Breast epithelium (tissue), 4 donors: ENCODE data around the gene KCNK4. TPM values are rescaled to one million over a fixed set of nuclear protein-coding genes. Genes with fewer than 3 reads are reported as not detected.

Experiments
- DNase-seq, 2 donors: peaks; one replicate each; pipeline ENCODE4 v3.0.0-alpha.2; 2019; ENCODE audit warnings: low spot score in 2 of 2
- H3K27ac ChIP-seq, 2 donors: fragments of 200-600 bp; sonication (generic) in 1 of 2; one replicate each; pipeline ENCODE4 v1.5.1; 2016 to 2019; ENCODE audit warnings: mild to moderate bottlenecking in 1 of 2
- H3K27me3 ChIP-seq, 2 donors: fragments of 200-600 bp; sonication (generic) in 1 of 2; one replicate each; pipeline versions ENCODE4 v1.5.1 to v1.6.0; 2017 to 2019; ENCODE audit warnings: control low read depth in 1 of 2, mild to moderate bottlenecking in 1 of 2
- H3K36me3 ChIP-seq: fragments of 200-600 bp; one replicate; pipeline ENCODE4 v1.5.1; 2019
- H3K4me1 ChIP-seq, 2 donors: fragments of 200-600 bp; sonication (generic); one replicate each; pipeline ENCODE4 v1.5.1; 2016 to 2019; ENCODE audit warnings: control low read depth in 1 of 2
- H3K4me3 ChIP-seq, 3 donors: fragments of 200-600 bp; sonication (generic); 1 replicate in 2 of 3; 2 replicates in 1 of 3; pipeline ENCODE4 v1.5.1; 2016 to 2019; ENCODE audit warnings: mild to moderate bottlenecking in 3 of 3, moderate library complexity in 2 of 3
- H3K9me3 ChIP-seq, 2 donors: fragments of 200-600 bp; sonication (generic) in 1 of 2; one replicate each; pipeline ENCODE4 v1.5.1; 2016 to 2019; ENCODE audit warnings: control low read depth in 1 of 2
- CTCF ChIP-seq, 3 donors: fragments of 450-650 bp; IDR thresholded peaks; one replicate each; pipeline ENCODE4 v1.5.1; 2016 to 2017; ENCODE audit warnings: antibody characterized with exemption in 3 of 3, mild to moderate bottlenecking in 3 of 3, moderate library complexity in 3 of 3
- POLR2A ChIP-seq: fragments of 450-650 bp; IDR thresholded peaks from one replicate; pipeline ENCODE4 v1.6.1; 2016; ENCODE audit warnings: antibody characterized with exemption, mild to moderate bottlenecking, moderate library complexity
- POLR2AphosphoS5 ChIP-seq, 3 donors: sonication (generic); formaldehyde crosslinking; IDR thresholded peaks; one replicate each; pipeline ENCODE4 v1.6.1; 2017; ENCODE audit warnings: antibody characterized with exemption in 3 of 3
- intact Hi-C: fragments of 100-400 bp; cut with DNase I; formaldehyde crosslinking; loops from one replicate; pipeline ENCODE4 v1.15.1; 2023; ENCODE audit warnings: low total_unique reads
- total RNA-seq, 3 donors: library from RNA; depleted of rRNA; stranded (reverse); fragments of >200 nt; gene quantifications; one replicate each; pipeline ENCODE4 v1.1.0, GENCODE V29; 2016

The KCNK4 gene
- total RNA-seq, 3 donors from 2014 or later = 2.3 TPM; not detected in 2

DNA sequence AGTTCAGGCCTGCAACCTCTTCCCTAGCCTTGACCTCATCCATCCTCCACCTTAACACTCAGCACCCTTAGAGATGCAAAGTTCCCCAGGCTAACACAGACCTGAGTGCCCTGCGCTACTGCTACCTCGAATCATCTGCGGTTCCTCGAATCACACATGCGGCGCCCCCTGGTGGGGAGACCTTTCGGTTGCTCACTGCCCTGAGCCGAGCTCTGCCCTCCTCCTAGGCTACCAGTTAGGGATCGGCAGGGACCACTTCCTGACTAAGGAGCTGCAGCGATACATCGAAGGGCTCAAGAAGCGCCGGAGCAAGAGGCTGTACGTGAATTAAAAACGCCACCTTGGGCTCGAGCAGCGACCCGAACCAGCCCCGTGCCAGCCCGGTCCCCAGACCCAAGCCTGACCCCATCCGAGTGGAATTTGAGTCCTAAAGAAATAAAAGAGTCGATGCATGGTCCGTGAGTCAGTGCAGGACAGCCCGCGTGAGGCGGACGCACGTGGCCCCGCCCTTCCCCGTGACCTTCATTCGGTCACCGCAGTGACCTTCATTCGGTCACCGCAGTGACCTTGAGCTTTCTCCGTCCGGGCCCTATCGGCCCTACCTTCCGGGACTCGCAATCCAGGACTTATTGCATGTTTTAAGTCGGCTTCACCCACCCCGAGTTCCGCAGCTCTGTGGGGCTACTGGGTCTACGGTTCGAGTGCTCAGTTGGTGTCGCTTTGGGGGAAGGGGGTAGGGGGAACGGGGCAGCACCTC, 13.4 kb downstream of the KCNK4 start:
- peak; percentile 84 to 94 for DNase-seq
- TF ChIP-seq POLR2AphosphoS5 (IDR thresholded peaks at IDR 0.05) = peak in 2 of 3 donors; percentile 13 to 56
- no peak for TF ChIP-seq POLR2A
- peak; percentile 68 to 94 (median 89) for TF ChIP-seq CTCF (IDR thresholded peaks at IDR 0.05)
- intact Hi-C loops = no loop called here
- Histone ChIP-seq H3K27ac (peak overlapping the region; percentile 89 to 90), H3K9me3 (no peaks in the 10 kb centered on the region), H3K4me3 (peak overlapping the region; percentile 62 to 75 (median 69)), H3K36me3 (no peaks in the 10 kb centered on the region), H3K4me1 (peaks cover 15 to 23% of the 10 kb centered on the region in 2 donors), H3K27me3 (peaks cover 0 to 14% of the 10 kb centered on the region in 2 donors)

- no peak for TF ChIP-seq POLR2A
- TF ChIP-seq POLR2AphosphoS5 (IDR thresholded peaks at IDR 0.05) = peak in 1 of 3 donors; percentile 68
- no peak for TF ChIP-seq CTCF (IDR thresholded peaks at IDR 0.05)
- Histone ChIP-seq H3K4me1 (peaks cover 9 to 16% of the 10 kb centered on the region in 2 donors), H3K9me3 (no peaks in the 10 kb centered on the region)
Measured at GRCh38 chr11:64305075-64305690, 14.1 kb downstream of the KCNK4 start, which contains the start of gene ESRRA. Gene ESRRA, plus strand, starts transcription at chr11:64305524. Its CDS starts 1,656 bp downstream, at chr11:64307180.

GRCh38 chr11:64305691-64306562, 14.8 kb downstream of the KCNK4 start:
- peaks cover 5 to 10% of the 10 kb centered on the region in 2 donors for H3K4me1 ChIP-seq
- DNase-seq = no peak
- intact Hi-C loops = no loop called here
- H3K4me3 ChIP-seq = peak overlapping the region; percentile 62 to 75 (median 69)
- no peaks in the 10 kb centered on the region for H3K27me3 ChIP-seq
- no peaks in the 10 kb centered on the region for H3K36me3 ChIP-seq
- H3K27ac ChIP-seq = peak overlapping the region; percentile 89 to 90
- no peaks in the 10 kb centered on the region for H3K9me3 ChIP-seq
- TF ChIP-seq CTCF (IDR thresholded peaks at IDR 0.05) (no peak), POLR2AphosphoS5 (IDR thresholded peaks at IDR 0.05) (peak in 1 of 3 donors; percentile 26)

More at GRCh38 chr11:64305075-64305690, 14.1 kb downstream of the KCNK4 start, which contains the start of gene ESRRA:
- Histone ChIP-seq H3K27ac (peak within 1 kb of the TSS; percentile 89 to 90), H3K36me3 (no peaks in the 10 kb centered on the region), H3K27me3 (peaks cover 0 to 7% of the 10 kb centered on the region in 2 donors), H3K4me3 (peak within 1 kb of the TSS; percentile 62 to 75 (median 69))
- intact Hi-C loops = no loop called here
- peak; percentile 99 to 100 for DNase-seq

GRCh38 chr11:64306563-64306875, 15.4 kb downstream of the KCNK4 start:
- H3K9me3 ChIP-seq = no peaks in the 10 kb centered on the region
- no peaks in the 10 kb centered on the region for H3K36me3 ChIP-seq
- peak overlapping the region; percentile 89 to 90 for H3K27ac ChIP-seq
- no peaks in the 10 kb centered on the region for H3K27me3 ChIP-seq
- TF ChIP-seq POLR2AphosphoS5 (IDR thresholded peaks at IDR 0.05) (no peak), POLR2A (no peak), CTCF (IDR thresholded peaks at IDR 0.05) (no peak)
- peak overlapping the region; percentile 62 to 75 (median 69) for H3K4me3 ChIP-seq
- intact Hi-C loops = no loop called here
- peaks cover 5 to 10% of the 10 kb centered on the region in 2 donors for H3K4me1 ChIP-seq
- DNase-seq = no peak
